HG03280 (cell line): ENCODE results near the gene GPR55.
"Not testable (repeated sequence)": the region's sequence is repeated elsewhere in the genome, so short reads cannot be mapped to it uniquely, and the experiment has no call there.

Source experiments
- ATAC-seq: cut with Tn5 transposase; IDR thresholded peaks from one replicate; pipeline ENCODE4 v1.9.1; 2021; ENCODE audit warnings: mild to moderate bottlenecking, moderate library complexity; ENCODE audit not compliant: unreplicated experiment

GPR55 gene

GRCh38 chr2:230924470-230925341 is at the start of gene GPR55:
Gene GPR55, minus strand, starts transcription at chr2:230925242. Its CDS starts 14,280 bp downstream, at chr2:230910962.
- ATAC-seq, result peak; percentile 41

- peak; percentile 67 for ATAC-seq
Observed at GRCh38 chr2:230974096-230974913, 49.3 kb upstream of the GPR55 start.

- ATAC-seq, result no peak
Observed at GRCh38 chr2:230972046-230972445, 47.0 kb upstream of the GPR55 start.

GRCh38 chr2:230969659-230970015 is 44.6 kb upstream of the GPR55 start:
- no peak for ATAC-seq

- peak; percentile 40 for ATAC-seq
Observed at GRCh38 chr2:230968921-230969658, 44.0 kb upstream of the GPR55 start.

GRCh38 chr2:230968314-230968713 is 43.3 kb upstream of the GPR55 start:
- not testable (repeated sequence) for ATAC-seq

- no peak for ATAC-seq
Observed at GRCh38 chr2:230967113-230967512, 42.1 kb upstream of the GPR55 start.

GRCh38 chr2:230964136-230964730 is 39.2 kb upstream of the GPR55 start:
- ATAC-seq, result no peak

GRCh38 chr2:230961091-230961491 is 36.0 kb upstream of the GPR55 start:
- ATAC-seq, result no peak

GRCh38 chr2:230960026-230960425 is 35.0 kb upstream of the GPR55 start:
- no peak for ATAC-seq

- no peak for ATAC-seq
Observed at GRCh38 chr2:230958820-230959756, 34.0 kb upstream of the GPR55 start.

- no peak for ATAC-seq
Observed at GRCh38 chr2:230957756-230958391, 32.8 kb upstream of the GPR55 start.

GRCh38 chr2:230956827-230957755 is 32.0 kb upstream of the GPR55 start:
- peak; percentile 76 for ATAC-seq

- no peak for ATAC-seq
Observed at GRCh38 chr2:230955163-230955737, 30.2 kb upstream of the GPR55 start.

- ATAC-seq, result no peak
Observed at GRCh38 chr2:230954746-230955145, 29.7 kb upstream of the GPR55 start.

GRCh38 chr2:230953845-230954244 is 28.8 kb upstream of the GPR55 start:
- ATAC-seq, result no peak

- no peak for ATAC-seq
Observed at GRCh38 chr2:230952226-230952956, 27.3 kb upstream of the GPR55 start.
